ENCODE measurements around the gene YBX1.

DNA sequence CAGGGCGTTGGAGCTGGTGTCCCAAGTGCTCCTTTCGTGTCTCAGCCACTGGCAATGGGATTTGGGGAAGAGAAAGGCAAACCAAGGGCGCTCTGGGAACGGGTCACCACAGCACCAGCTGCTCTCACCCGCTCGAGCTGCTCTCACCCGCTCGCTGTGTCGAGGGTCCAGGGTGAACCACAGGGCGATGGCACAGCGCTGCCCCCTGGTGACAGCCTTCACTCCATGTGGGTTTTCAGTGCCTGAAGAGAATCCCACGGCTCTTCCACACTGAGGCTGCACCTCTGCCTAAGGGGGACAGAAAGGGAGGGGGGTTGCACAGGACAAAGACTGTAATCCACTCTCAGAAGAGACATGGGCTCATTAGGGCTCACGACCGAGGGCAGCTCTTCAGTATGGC is 64.9 kb downstream of the YBX1 start:
- TF ChIP-seq, protein P1, sequence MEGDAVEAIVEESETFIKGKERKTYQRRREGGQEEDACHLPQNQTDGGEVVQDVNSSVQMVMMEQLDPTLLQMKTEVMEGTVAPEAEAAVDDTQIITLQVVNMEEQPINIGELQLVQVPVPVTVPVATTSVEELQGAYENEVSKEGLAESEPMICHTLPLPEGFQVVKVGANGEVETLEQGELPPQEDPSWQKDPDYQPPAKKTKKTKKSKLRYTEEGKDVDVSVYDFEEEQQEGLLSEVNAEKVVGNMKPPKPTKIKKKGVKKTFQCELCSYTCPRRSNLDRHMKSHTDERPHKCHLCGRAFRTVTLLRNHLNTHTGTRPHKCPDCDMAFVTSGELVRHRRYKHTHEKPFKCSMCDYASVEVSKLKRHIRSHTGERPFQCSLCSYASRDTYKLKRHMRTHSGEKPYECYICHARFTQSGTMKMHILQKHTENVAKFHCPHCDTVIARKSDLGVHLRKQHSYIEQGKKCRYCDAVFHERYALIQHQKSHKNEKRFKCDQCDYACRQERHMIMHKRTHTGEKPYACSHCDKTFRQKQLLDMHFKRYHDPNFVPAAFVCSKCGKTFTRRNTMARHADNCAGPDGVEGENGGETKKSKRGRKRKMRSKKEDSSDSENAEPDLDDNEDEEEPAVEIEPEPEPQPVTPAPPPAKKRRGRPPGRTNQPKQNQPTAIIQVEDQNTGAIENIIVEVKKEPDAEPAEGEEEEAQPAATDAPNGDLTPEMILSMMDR (IDR thresholded peaks at IDR 0.05): peak; percentile 51 to 62 (median 54)
- TF ChIP-seq POLR2A (IDR thresholded peaks at IDR 0.05): no peak

Data from right lobe of liver (tissue), 4 donors.